Activated naive CD4-positive, alpha-beta T cell treated with anti-CD3 and anti-CD28 coated beads, Interleukin-2, amount 10 ng/mL, durations not matched to agents 7 days and 5 days (primary cell): Measurements from ENCODE around the gene ITPR2.

Source experiments
- CTCF ChIA-PET: fragments of 350-600 bp; sonication (Branson Sonifier 250); formaldehyde crosslinking; loops from one replicate; lab custom pipeline; 2021; ENCODE audit warnings: antibody characterized with exemption; lab: Charles Lee
- DNase-seq: peaks from one replicate; pipeline ENCODE4 v3.0.0-alpha.2; 2020
- H3K27ac Mint-ChIP-seq: one replicate; pipeline ENCODE4 v1.8.0; 2021; ENCODE audit warnings: mild to moderate bottlenecking, moderate library complexity, mixed read lengths
- H3K27me3 Mint-ChIP-seq: one replicate; pipeline ENCODE4 v1.8.0; 2021; ENCODE audit warnings: mild to moderate bottlenecking, mixed read lengths
- H3K36me3 Mint-ChIP-seq: one replicate; pipeline ENCODE4 v1.8.0; 2021; ENCODE audit warnings: mixed read lengths
- H3K4me1 Mint-ChIP-seq: one replicate; pipeline ENCODE4 v1.8.0; 2021; ENCODE audit warnings: mixed read lengths
- H3K4me3 Mint-ChIP-seq: one replicate; pipeline ENCODE4 v1.8.0; 2021; ENCODE audit warnings: mild to moderate bottlenecking, moderate library complexity, mixed read lengths
- H3K9me3 Mint-ChIP-seq: one replicate; pipeline ENCODE4 v1.8.0; 2021; ENCODE audit warnings: mixed read lengths

The ITPR2 gene

GRCh38 chr12:26380897-26381296, 452.1 kb downstream of the ITPR2 start:
- DNase-seq, result no peak
- H3K36me3 Mint-ChIP-seq, result peaks cover 17% of the 10 kb centered on the region
- no peak overlapping the region for H3K27ac Mint-ChIP-seq
- no peaks in the 10 kb centered on the region for H3K4me1 Mint-ChIP-seq
- H3K27me3 Mint-ChIP-seq, result no peaks in the 10 kb centered on the region
- H3K9me3 Mint-ChIP-seq, result peaks cover 2% of the 10 kb centered on the region
- no peak overlapping the region for H3K4me3 Mint-ChIP-seq
- CTCF ChIA-PET, result no interaction called here

DNA sequence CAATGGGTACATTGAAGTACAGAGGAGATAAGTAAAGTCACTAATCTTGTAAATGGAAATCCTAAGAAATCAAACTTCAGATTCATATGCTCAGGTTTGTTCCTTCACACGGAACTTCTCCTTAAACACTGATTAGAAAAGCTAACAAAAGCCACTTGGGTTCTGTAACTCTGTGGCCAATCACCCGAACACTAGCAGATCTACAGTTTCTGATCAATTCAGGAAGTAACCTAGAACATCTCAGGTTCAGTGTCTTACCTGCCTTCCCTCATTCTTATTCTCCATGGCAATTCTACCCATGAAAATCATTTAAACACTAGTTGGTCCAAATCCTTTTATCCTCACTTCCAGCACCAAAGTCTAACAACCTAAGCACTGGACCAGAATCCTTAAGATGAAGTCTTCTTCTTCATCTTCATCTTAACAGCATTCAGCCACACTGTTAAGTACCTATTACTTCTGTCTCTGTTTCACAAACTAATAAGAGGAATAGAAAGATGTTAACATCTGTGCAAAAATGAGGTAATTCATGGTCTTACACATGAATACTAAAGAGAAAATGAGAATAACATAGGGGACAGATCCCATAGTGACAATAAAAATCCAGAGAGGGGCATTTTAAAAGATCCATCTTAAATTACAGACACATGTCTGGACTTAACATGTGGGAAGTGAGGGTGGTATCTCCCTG, 453.1 kb downstream of the ITPR2 start:
- CTCF ChIA-PET, result no interaction called here
- no peaks in the 10 kb centered on the region for H3K27me3 Mint-ChIP-seq
- no peak overlapping the region for H3K4me3 Mint-ChIP-seq

GRCh38 chr12:26378711-26379110, 454.3 kb downstream of the ITPR2 start:
- no peak overlapping the region for H3K4me3 Mint-ChIP-seq
- CTCF ChIA-PET, result interaction anchor here (0.5 kb wide), 1 partner anchor 1257 kb away, joined by 3 read pairs; no protein-coding TSS in a partner anchor
- H3K27me3 Mint-ChIP-seq, result no peaks in the 10 kb centered on the region
- no peak overlapping the region for H3K27ac Mint-ChIP-seq
- H3K36me3 Mint-ChIP-seq, result peaks cover 5% of the 10 kb centered on the region
- peaks cover 2% of the 10 kb centered on the region for H3K9me3 Mint-ChIP-seq
- no peak for DNase-seq
- no peaks in the 10 kb centered on the region for H3K4me1 Mint-ChIP-seq

More for the DNA sequence above, 453.1 kb downstream of the ITPR2 start:
- Mint-ChIP-seq H3K27ac (no peak overlapping the region), H3K36me3 (peaks cover 12% of the 10 kb centered on the region), H3K4me1 (no peaks in the 10 kb centered on the region), H3K9me3 (peaks cover 2% of the 10 kb centered on the region)
- DNase-seq, result no peak

- Mint-ChIP-seq H3K36me3 (peaks cover 3% of the 10 kb centered on the region), H3K9me3 (no peaks in the 10 kb centered on the region), H3K27me3 (no peaks in the 10 kb centered on the region), H3K27ac (no peak overlapping the region), H3K4me3 (no peak overlapping the region), H3K4me1 (no peaks in the 10 kb centered on the region)
- CTCF ChIA-PET, result no interaction called here
- no peak for DNase-seq
Measured at GRCh38 chr12:26374934-26375680, 457.9 kb downstream of the ITPR2 start.

- Mint-ChIP-seq H3K27ac (no peak overlapping the region), H3K36me3 (peaks cover 3% of the 10 kb centered on the region), H3K4me3 (no peak overlapping the region), H3K4me1 (no peaks in the 10 kb centered on the region), H3K9me3 (no peaks in the 10 kb centered on the region), H3K27me3 (no peaks in the 10 kb centered on the region)
- no peak for DNase-seq
- CTCF ChIA-PET, result no interaction called here
Measured at GRCh38 chr12:26373606-26374495, 459.1 kb downstream of the ITPR2 start.

- Mint-ChIP-seq H3K4me1 (no peaks in the 10 kb centered on the region), H3K27me3 (no peaks in the 10 kb centered on the region), H3K4me3 (no peak overlapping the region), H3K27ac (no peak overlapping the region), H3K9me3 (no peaks in the 10 kb centered on the region), H3K36me3 (peaks cover 3% of the 10 kb centered on the region)
- CTCF ChIA-PET, result no interaction called here
- no peak for DNase-seq
Measured at GRCh38 chr12:26372866-26373265, 460.1 kb downstream of the ITPR2 start.

GRCh38 chr12:26370098-26370497, 462.9 kb downstream of the ITPR2 start:
- H3K9me3 Mint-ChIP-seq, result no peaks in the 10 kb centered on the region
- DNase-seq, result no peak
- H3K4me3 Mint-ChIP-seq, result no peak overlapping the region
- H3K4me1 Mint-ChIP-seq, result no peaks in the 10 kb centered on the region
- no peaks in the 10 kb centered on the region for H3K27me3 Mint-ChIP-seq
- H3K36me3 Mint-ChIP-seq, result peaks cover 3% of the 10 kb centered on the region
- H3K27ac Mint-ChIP-seq, result no peak overlapping the region
- CTCF ChIA-PET, result no interaction called here

- H3K4me1 Mint-ChIP-seq, result no peaks in the 10 kb centered on the region
- no peak for DNase-seq
- peaks cover 3% of the 10 kb centered on the region for H3K36me3 Mint-ChIP-seq
- CTCF ChIA-PET, result no interaction called here
- no peak overlapping the region for H3K4me3 Mint-ChIP-seq
- H3K27ac Mint-ChIP-seq, result no peak overlapping the region
- H3K27me3 Mint-ChIP-seq, result no peaks in the 10 kb centered on the region
- no peaks in the 10 kb centered on the region for H3K9me3 Mint-ChIP-seq
Measured at GRCh38 chr12:26369588-26369987, 463.4 kb downstream of the ITPR2 start.

GRCh38 chr12:26367991-26368730, 464.8 kb downstream of the ITPR2 start:
- no peaks in the 10 kb centered on the region for H3K9me3 Mint-ChIP-seq
- CTCF ChIA-PET, result no interaction called here
- H3K4me3 Mint-ChIP-seq, result no peak overlapping the region
- H3K4me1 Mint-ChIP-seq, result no peaks in the 10 kb centered on the region
- no peak for DNase-seq
- H3K36me3 Mint-ChIP-seq, result peaks cover 3% of the 10 kb centered on the region
- no peaks in the 10 kb centered on the region for H3K27me3 Mint-ChIP-seq
- H3K27ac Mint-ChIP-seq, result no peak overlapping the region

DNA sequence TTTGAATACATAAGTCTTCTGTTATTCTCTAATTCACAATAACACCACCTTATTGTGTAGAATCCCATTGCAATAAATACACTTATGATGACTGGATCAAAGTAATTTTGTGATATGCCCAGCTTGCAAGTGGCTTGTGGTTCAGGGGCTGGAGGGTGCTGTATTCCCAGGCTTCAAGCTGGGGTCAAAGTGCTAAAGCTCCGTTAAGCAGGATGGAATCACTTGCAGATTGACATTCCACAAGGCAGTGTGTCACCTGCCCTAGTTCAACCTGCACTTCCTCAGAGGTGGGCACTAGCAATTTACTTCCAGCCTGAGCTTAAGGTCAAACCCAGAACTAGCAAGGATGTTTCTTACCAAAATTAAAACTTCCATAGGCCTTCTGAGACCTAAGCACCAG, 471.0 kb downstream of the ITPR2 start:
- CTCF ChIA-PET, result interaction anchor here (0.9 to 1.2 kb wide), 2 partner anchors 8 to 10 kb away, joined by 3 read pairs; no protein-coding TSS in a partner anchor

DNA sequence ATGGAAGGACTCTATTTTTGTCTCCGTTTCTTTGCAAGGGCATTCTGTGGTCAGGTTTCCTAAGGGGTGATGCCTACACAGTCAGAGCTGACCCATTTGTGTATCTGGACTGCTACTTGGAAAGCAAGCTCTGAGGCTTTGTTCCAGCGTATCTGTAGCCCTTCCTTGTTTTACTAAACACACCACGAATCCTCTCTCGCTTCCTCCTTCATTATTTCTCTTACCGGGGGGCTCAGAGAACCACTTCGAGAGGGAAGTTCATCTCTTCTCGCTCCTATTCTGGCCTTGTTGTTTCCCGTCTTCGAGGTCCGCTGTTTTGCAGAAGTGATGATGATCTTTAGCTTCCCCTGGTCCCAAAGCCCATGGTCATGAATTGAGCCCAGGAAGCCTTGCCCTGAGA, 472.9 kb downstream of the ITPR2 start:
- no peak overlapping the region for H3K27ac Mint-ChIP-seq
- DNase-seq, result no peak
- CTCF ChIA-PET, result no interaction called here
- H3K36me3 Mint-ChIP-seq, result no peaks in the 10 kb centered on the region
- no peaks in the 10 kb centered on the region for H3K4me1 Mint-ChIP-seq
- no peak overlapping the region for H3K4me3 Mint-ChIP-seq
- no peaks in the 10 kb centered on the region for H3K27me3 Mint-ChIP-seq
- no peaks in the 10 kb centered on the region for H3K9me3 Mint-ChIP-seq

More for the DNA sequence above, 471.0 kb downstream of the ITPR2 start:
- Mint-ChIP-seq H3K4me3 (no peak overlapping the region), H3K27ac (no peak overlapping the region), H3K27me3 (no peaks in the 10 kb centered on the region), H3K36me3 (no peaks in the 10 kb centered on the region), H3K9me3 (no peaks in the 10 kb centered on the region), H3K4me1 (no peaks in the 10 kb centered on the region)
- DNase-seq, result no peak

DNA sequence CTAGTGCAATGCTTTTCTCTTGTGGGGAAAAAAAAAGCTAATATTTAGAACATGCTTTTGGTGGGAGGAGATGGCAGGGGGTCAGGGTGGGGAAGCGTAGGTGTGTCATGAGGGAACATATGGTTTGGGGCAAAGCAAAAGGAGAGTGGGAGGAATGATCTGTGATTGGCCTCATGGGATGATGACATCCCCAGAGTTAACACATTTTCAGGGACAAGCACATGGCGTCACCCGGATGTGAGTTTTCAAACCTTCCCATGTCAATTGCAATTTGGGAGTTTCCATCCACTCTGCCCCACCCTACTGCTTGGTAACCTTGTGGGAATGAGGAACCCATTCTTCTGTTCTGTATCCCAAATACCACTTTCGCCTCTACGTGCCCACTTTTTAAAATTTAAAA, 473.4 kb downstream of the ITPR2 start:
- Mint-ChIP-seq H3K4me1 (no peaks in the 10 kb centered on the region), H3K4me3 (no peak overlapping the region), H3K27ac (no peak overlapping the region), H3K36me3 (no peaks in the 10 kb centered on the region), H3K9me3 (no peaks in the 10 kb centered on the region), H3K27me3 (no peaks in the 10 kb centered on the region)
- no peak for DNase-seq
- CTCF ChIA-PET, result no interaction called here

DNA sequence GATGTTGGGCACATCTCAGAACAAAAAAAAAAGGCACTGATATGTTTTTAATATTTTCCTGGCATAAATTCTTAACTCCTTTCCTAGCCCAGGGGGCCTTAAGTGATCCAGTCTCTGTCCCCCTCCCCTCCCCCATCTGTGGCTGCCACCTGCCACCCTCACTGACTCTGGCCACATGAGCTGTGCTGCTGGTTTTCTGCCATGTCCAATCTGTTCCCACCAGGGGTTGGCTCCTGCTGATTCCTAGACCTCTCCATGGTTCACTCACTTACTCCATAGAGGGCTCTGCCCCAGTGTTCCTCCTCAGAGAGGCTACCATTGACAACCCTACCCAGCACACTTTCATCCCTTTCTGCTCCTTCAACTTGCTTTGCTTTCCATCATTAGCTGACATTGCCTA, 474.3 kb downstream of the ITPR2 start:
- no peak overlapping the region for H3K4me3 Mint-ChIP-seq
- no peak for DNase-seq
- H3K27ac Mint-ChIP-seq, result peak overlapping the region; percentile 64
- no peaks in the 10 kb centered on the region for H3K4me1 Mint-ChIP-seq
- no peaks in the 10 kb centered on the region for H3K9me3 Mint-ChIP-seq
- CTCF ChIA-PET, result interaction anchor here (0.6 kb wide), 1 partner anchor 9 kb away, joined by 3 read pairs; no protein-coding TSS in a partner anchor
- H3K27me3 Mint-ChIP-seq, result no peaks in the 10 kb centered on the region
- H3K36me3 Mint-ChIP-seq, result peaks cover 3% of the 10 kb centered on the region
